Transverse colon (tissue), 4 donors: ENCODE data around the gene RETREG1. TPM values are rescaled to one million over a fixed set of nuclear protein-coding genes. Genes with fewer than 3 reads are reported as not detected.

Source experiments
- DNase-seq: peaks from one replicate; pipeline ENCODE4 v3.0.0-alpha.2; 2019
- H3K27ac ChIP-seq, 4 donors: fragments of 200-600 bp; sonication (generic); 2 replicates each; pipeline ENCODE4 v1.5.1; 2016 to 2018; ENCODE audit warnings: inconsistent platforms in 4 of 4
- H3K27me3 ChIP-seq: fragments of 200-600 bp; sonication (generic); 2 replicates; pipeline ENCODE4 v1.5.1; 2017; ENCODE audit warnings: inconsistent platforms
- H3K36me3 ChIP-seq, 4 donors: fragments of 200-600 bp; sonication (generic); 2 replicates each; pipeline ENCODE4 v1.5.1; 2017 to 2019; ENCODE audit warnings: inconsistent platforms in 4 of 4
- H3K4me1 ChIP-seq, 4 donors: fragments of 200-600 bp; sonication (generic); 2 replicates each; pipeline ENCODE4 v1.5.1; 2017 to 2020; ENCODE audit warnings: inconsistent platforms in 4 of 4
- H3K4me3 ChIP-seq, 4 donors: fragments of 200-600 bp; sonication (generic); 1 replicate in 1 of 4; 2 replicates in 3 of 4; pipeline versions ENCODE4 v1.5.1 to v1.6.1; 2017 to 2019; ENCODE audit warnings: inconsistent platforms in 4 of 4
- H3K9me3 ChIP-seq, 2 donors: fragments of 200-600 bp; sonication (generic); 2 replicates each; pipeline ENCODE4 v1.5.1; 2017 to 2019; ENCODE audit warnings: inconsistent platforms in 2 of 2
- EP300 ChIP-seq: sonication (generic); formaldehyde crosslinking; IDR thresholded peaks from one replicate; pipeline ENCODE4 v1.6.1; 2017; ENCODE audit warnings: antibody characterized with exemption, low read depth
- POLR2A ChIP-seq: fragments of 450-650 bp; IDR thresholded peaks from one replicate; pipeline ENCODE4 v1.6.1; 2016; ENCODE audit warnings: antibody characterized with exemption, mild to moderate bottlenecking, moderate library complexity
- POLR2AphosphoS5 ChIP-seq, 3 donors: sonication (generic); formaldehyde crosslinking; IDR thresholded peaks; one replicate each; pipeline ENCODE4 v1.6.1; 2016; ENCODE audit warnings: antibody characterized with exemption in 3 of 3
- WGBS, 2 donors: methylation state at CpG; one replicate each; pipeline ENCODE4 v1.1.5; 2018; ENCODE audit warnings: low coverage in 1 of 2; 5-methylcytosine and 5-hydroxymethylcytosine counted together
- in situ Hi-C, 4 donors: fragments of 200-750 bp; cut with MboI; loops; one replicate each; pipeline versions ENCODE4 v1.15.0 to v1.15.1; 2017; ENCODE audit warnings: low sequenced_read_pairs in 3 of 4, low pct_ligation_motif_present in 1 of 4, low pct_unique_long_range_greater_than_20kb in 1 of 4
- intact Hi-C: fragments of 100-400 bp; cut with DNase I; formaldehyde crosslinking; loops from one replicate; pipeline ENCODE4 v1.15.1; 2023; ENCODE audit warnings: low total_unique reads
- total RNA-seq, 4 donors: library from RNA; depleted of rRNA; stranded (reverse); fragments of >200 nt; gene quantifications; one replicate each; pipeline ENCODE4 v1.1.0, GENCODE V29; 2016
- TF ChIP-seq, protein P1 (sequence below), 5 experiments: fragments of 200-600 bp in 3 of 5; fragments of 450-650 bp in 2 of 5; sonication (generic) in 3 of 5; IDR thresholded peaks; 1 replicate in 2 of 5; 2 replicates in 3 of 5; pipeline ENCODE4 v1.5.1; 2016 to 2017; ENCODE audit warnings: antibody characterized with exemption in 5 of 5, inconsistent platforms in 3 of 5, mild to moderate bottlenecking in 2 of 5, moderate library complexity in 1 of 5

RETREG1 gene
- total RNA-seq, 4 donors from 2014 or later: 33.2 to 93.5 (median 66.2) TPM

DNA sequence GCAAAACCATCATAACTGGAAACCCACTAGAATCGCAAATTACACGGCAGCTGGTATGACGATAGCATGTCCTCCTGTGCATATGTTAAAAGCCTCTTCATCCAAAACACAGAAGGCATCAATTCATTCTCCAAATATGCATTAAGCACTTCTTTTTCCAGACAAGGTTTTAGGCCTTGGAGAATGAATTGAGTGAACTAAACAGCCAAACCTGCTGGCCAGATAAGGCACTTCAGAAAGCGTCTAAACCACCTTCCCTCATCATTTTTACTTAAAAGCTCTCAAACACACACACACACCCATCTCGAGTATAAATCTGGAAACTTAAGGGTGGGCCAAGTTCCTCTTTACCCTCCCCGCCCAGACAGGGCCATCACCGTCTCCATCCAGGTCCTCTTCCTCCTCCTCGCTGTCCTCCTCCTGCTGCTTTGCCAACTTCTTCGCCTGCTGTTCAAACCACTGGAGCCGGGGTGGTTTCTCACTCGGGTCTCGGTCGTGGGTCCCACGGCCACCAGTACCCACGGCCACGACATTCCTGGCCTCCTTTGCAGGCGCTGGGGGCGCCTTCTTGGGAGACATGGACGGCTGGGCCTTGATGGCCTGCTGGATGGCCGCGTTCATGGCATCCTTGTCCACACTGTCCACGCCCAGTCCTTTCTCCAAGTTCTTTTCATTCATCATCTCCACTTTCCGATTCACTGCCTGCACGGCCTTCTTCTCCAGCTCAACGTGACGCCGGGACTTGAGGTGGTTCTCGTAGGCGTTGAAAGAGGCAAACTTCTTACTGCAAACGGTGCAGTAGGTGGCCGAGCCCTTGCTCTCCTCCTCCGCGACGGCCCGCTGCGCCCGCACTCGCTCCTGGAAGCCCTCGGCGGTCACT is 151.9 kb downstream of the RETREG1 start:
- no peaks in the 10 kb centered on the region for H3K27me3 ChIP-seq
- WGBS, 2 donors: 1 to 4% methylated on average over 13 to 39 of the region's 40 CpGs
- in situ Hi-C loops (no loop called here), intact Hi-C loops (no loop called here)
- H3K9me3 ChIP-seq: no peaks in the 10 kb centered on the region
- peak; percentile 16 for DNase-seq
- H3K4me3 ChIP-seq: peak overlapping the region; percentile 47 to 86 (median 81)
- H3K4me1 ChIP-seq: peaks cover 10 to 65% (median 46%) of the 10 kb centered on the region in 4 donors
- H3K27ac ChIP-seq: peak overlapping the region; percentile 84 to 91 (median 89)
- no peak for TF ChIP-seq EP300
- TF ChIP-seq, protein P1, sequence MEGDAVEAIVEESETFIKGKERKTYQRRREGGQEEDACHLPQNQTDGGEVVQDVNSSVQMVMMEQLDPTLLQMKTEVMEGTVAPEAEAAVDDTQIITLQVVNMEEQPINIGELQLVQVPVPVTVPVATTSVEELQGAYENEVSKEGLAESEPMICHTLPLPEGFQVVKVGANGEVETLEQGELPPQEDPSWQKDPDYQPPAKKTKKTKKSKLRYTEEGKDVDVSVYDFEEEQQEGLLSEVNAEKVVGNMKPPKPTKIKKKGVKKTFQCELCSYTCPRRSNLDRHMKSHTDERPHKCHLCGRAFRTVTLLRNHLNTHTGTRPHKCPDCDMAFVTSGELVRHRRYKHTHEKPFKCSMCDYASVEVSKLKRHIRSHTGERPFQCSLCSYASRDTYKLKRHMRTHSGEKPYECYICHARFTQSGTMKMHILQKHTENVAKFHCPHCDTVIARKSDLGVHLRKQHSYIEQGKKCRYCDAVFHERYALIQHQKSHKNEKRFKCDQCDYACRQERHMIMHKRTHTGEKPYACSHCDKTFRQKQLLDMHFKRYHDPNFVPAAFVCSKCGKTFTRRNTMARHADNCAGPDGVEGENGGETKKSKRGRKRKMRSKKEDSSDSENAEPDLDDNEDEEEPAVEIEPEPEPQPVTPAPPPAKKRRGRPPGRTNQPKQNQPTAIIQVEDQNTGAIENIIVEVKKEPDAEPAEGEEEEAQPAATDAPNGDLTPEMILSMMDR (IDR thresholded peaks at IDR 0.05): peak in 2 of 5 experiments; percentile 7 to 26
- peaks cover 0 to 29% (median 13%) of the 10 kb centered on the region in 4 donors for H3K36me3 ChIP-seq

DNA sequence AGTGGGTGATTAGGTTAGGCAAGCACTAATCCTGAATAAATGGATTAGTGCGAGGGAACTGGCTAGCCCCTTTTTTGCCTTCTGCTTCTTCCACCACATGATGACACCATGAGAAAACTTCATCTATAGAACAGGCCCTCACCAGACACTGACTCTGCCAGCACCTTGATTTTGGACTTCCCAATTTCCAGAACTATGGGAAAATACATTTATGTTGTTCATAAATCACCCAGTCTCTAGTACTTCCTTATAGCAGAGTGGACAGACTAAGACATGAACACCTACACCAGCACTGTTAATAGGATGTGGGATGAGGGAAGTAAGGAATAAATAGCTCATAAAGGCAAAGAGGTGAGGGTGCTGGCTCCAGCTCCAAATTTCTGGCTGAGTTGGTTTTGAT is 152.6 kb downstream of the RETREG1 start:
- Histone ChIP-seq H3K9me3 (no peaks in the 10 kb centered on the region), H3K4me1 (peaks cover 17 to 72% (median 46%) of the 10 kb centered on the region in 4 donors), H3K27ac (peak overlapping the region in 1 of 4 donors; percentile 91), H3K36me3 (peaks cover 0 to 29% (median 14%) of the 10 kb centered on the region in 4 donors), H3K27me3 (no peaks in the 10 kb centered on the region), H3K4me3 (peak overlapping the region in 3 of 4 donors; percentile 78 to 86 (median 84))
- DNase-seq: no peak
- TF ChIP-seq EP300 (no peak), POLR2A (no peak), POLR2AphosphoS5 (IDR thresholded peaks at IDR 0.05) (no peak)
- TF ChIP-seq, protein P1 (IDR thresholded peaks at IDR 0.05): no peak
- in situ Hi-C loops (no loop called here), intact Hi-C loops (no loop called here)
- 69% methylated on average over 1 of the region's 1 CpG; no CpG with 5 or more reads in 1 of the 2 donors for WGBS, 2 donors

DNA sequence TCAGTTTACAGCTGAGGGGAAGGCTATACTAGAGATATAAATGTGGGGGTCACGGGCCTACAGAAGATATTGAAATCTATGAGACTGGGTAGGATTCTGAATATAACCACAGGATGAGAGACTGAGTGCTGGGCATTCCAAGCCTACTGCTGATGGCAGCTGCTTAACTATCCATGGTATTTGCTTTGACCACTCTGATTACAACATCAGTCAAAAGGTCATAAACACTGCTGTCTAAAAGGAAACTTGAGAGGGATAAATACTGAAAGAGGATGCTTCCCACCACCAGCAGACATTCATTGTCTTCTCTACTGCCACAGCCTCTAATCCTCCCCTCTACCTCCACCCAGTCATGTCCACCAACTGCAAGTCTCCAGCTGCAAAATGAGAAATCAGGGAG is 155.0 kb downstream of the RETREG1 start:
- DNase-seq: no peak
- no peak for TF ChIP-seq POLR2A
- TF ChIP-seq EP300: no peak
- TF ChIP-seq POLR2AphosphoS5 (IDR thresholded peaks at IDR 0.05): no peak
- TF ChIP-seq, protein P1 (IDR thresholded peaks at IDR 0.05): no peak
- Histone ChIP-seq H3K4me3 (no peak overlapping the region), H3K27ac (no peak overlapping the region), H3K9me3 (no peaks in the 10 kb centered on the region), H3K4me1 (peaks cover 8 to 83% (median 38%) of the 10 kb centered on the region in 4 donors), H3K36me3 (peaks cover 0 to 51% (median 18%) of the 10 kb centered on the region in 4 donors), H3K27me3 (no peaks in the 10 kb centered on the region)
- in situ Hi-C loops: no loop called here
- intact Hi-C loops: no loop called here
- 67 to 84% methylated on average over 1 of the region's 1 CpG for WGBS, 2 donors

DNA sequence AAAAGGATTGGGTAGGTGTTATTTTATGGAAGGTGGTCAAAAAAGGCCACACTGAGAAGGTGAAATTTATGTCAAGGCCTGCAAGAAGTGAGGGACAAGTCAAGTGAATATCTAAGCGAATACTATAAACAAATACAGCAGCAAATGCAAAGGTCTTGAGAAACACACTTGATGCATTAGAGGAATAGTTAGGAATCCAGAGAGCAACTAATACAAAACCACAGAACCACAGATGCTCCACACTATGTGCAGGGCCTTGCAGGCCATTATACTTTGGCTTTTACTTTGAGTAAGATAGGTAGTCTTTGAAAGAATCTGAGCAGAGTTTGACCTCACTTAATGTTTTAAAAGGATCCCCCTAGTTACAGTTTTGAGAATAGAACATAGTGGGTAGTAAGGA is 155.8 kb downstream of the RETREG1 start:
- intact Hi-C loops: no loop called here
- Histone ChIP-seq H3K27me3 (no peaks in the 10 kb centered on the region), H3K9me3 (no peaks in the 10 kb centered on the region), H3K4me3 (no peak overlapping the region), H3K36me3 (peaks cover 0 to 55% (median 20%) of the 10 kb centered on the region in 4 donors), H3K27ac (no peak overlapping the region), H3K4me1 (peaks cover 8 to 87% (median 41%) of the 10 kb centered on the region in 4 donors)
- 72 to 100% methylated on average over 1 of the region's 1 CpG for WGBS, 2 donors
- DNase-seq: no peak
- TF ChIP-seq EP300: no peak
- TF ChIP-seq, protein P1 (IDR thresholded peaks at IDR 0.05): no peak
- in situ Hi-C loops: no loop called here
